Esophagus (tissue), 2 donors: ENCODE data around the gene TMEM80. TPM values are rescaled to one million over a fixed set of nuclear protein-coding genes. Genes with fewer than 3 reads are reported as not detected.
A peak's percentile ranks its signal among the peaks of the same experiment; 100 is the strongest.
"Not testable (repeated sequence)": the region's sequence is repeated elsewhere in the genome, so short reads cannot be mapped to it uniquely, and the experiment has no call there.

Experiments used
- H3K27ac ChIP-seq, 2 donors: one replicate each; pipeline ENCODE4 v1.5.1; 2013; ENCODE audit warnings: low read depth in 2 of 2, mild to moderate bottlenecking in 2 of 2, inconsistent platforms in 1 of 2, low read length in 1 of 2, moderate library complexity in 1 of 2
- H3K27me3 ChIP-seq, 2 donors: one replicate each; pipeline ENCODE4 v1.6.1; 2013; ENCODE audit warnings: low read length in 2 of 2, control low read depth in 1 of 2, mild to moderate bottlenecking in 1 of 2; ENCODE audit not compliant: insufficient read depth in 2 of 2, control insufficient read depth in 1 of 2
- H3K36me3 ChIP-seq, 2 donors: one replicate each; pipeline ENCODE4 v1.6.1; 2013; ENCODE audit warnings: low read length in 1 of 2; ENCODE audit not compliant: control insufficient read depth in 2 of 2, insufficient read depth in 2 of 2
- H3K4me1 ChIP-seq, 2 donors: one replicate each; pipeline ENCODE4 v1.6.1; 2013; ENCODE audit warnings: low read length in 1 of 2; ENCODE audit not compliant: control insufficient read depth in 2 of 2, insufficient read depth in 2 of 2
- H3K4me3 ChIP-seq, 2 donors: one replicate each; pipeline ENCODE4 v1.5.1; 2013; ENCODE audit warnings: low read length in 2 of 2, mild to moderate bottlenecking in 2 of 2, low read depth in 1 of 2, moderate library complexity in 1 of 2
- H3K9me3 ChIP-seq, 2 donors: one replicate each; pipeline ENCODE4 v1.6.1; 2013; ENCODE audit warnings: mild to moderate bottlenecking in 2 of 2, low read depth in 1 of 2, low read length in 1 of 2, moderate library complexity in 1 of 2; ENCODE audit not compliant: control insufficient read depth in 2 of 2, insufficient read depth in 1 of 2
- WGBS, 2 donors: extraction: QIAGEN DNeasy Blood & Tissue Kit; methylation state at CpG; one replicate each; pipeline ENCODE4 v1.1.7; 2013; 5-methylcytosine and 5-hydroxymethylcytosine counted together
- polyA plus RNA-seq, 2 donors: library from polyadenylated mRNA; stranded (reverse); fragments of 200-250 nt; gene quantifications; one replicate each; pipeline ENCODE4 v1.2.3, GENCODE V29; 2013
- donor health status: healthy with polysubstance abuse.
- donor health status: Bipolar disorder and iron deficiency.

Gene TMEM80
- polyA plus RNA-seq, 2 donors = 25.0 to 53.9 TPM

DNA sequence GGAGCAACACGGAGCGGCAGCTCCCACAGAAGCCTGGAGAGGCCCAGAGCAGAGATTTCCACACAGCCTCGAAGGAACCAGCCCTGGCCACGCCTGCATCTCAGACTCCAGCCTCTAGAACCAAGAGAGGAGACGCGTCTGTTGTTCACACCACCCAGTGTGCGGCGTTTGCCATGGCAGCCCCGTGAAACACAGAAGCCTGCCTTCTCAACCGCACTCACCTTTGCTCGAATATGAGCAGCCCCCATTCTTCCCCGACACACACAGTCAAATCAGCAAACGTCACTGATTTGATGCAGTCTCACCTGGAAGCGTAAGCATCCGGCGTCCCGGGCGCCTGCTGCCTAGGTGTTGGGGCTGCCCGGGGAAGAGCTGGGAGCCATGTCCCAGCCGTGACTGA, 37.5 kb downstream of the TMEM80 start:
- Histone ChIP-seq H3K9me3 (no peaks in the 10 kb centered on the region), H3K4me3 (no peak overlapping the region), H3K27ac (no peak overlapping the region), H3K36me3 (no peaks in the 10 kb centered on the region), H3K27me3 (no peaks in the 10 kb centered on the region), H3K4me1 (peaks cover 3 to 7% of the 10 kb centered on the region in 2 donors)
- WGBS, 2 donors = 80 to 83% methylated on average over 20 of the region's 20 CpGs

GRCh38 chr11:734541-734940, 38.9 kb downstream of the TMEM80 start:
- not testable (repeated sequence) for H3K36me3 ChIP-seq, H3K9me3 ChIP-seq, H3K27ac ChIP-seq, H3K27me3 ChIP-seq, H3K4me1 ChIP-seq, H3K4me3 ChIP-seq
- 94 to 95% methylated on average over 26 of the region's 26 CpGs for WGBS, 2 donors

DNA sequence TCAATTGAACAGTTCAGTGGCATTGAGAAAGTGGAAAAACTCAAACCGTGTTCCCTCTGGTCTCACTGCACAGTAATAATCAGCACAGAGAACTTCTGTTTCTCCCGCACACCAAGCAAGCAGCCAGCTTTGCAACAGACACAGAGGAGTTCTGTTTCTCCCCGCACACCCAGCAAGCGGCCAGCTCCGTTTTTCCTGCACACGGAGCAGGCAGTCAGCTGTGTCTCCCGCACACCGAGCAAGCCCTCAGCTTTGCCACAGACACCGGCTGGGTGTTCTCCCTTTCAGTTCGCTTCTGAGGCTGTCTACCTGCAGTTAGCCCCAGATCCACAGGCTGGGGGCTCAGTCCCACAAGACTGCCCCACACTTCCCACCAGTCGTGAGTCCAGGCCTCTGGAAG, 41.8 kb downstream of the TMEM80 start:
- 38 to 44% methylated on average over 11 of the region's 11 CpGs for WGBS, 2 donors
- H3K27ac ChIP-seq = peak overlapping the region; percentile 80 to 81
- peak overlapping the region in 1 of 2 donors; percentile 1 for H3K4me3 ChIP-seq
- no peaks in the 10 kb centered on the region for H3K36me3 ChIP-seq
- peaks cover 3% of the 10 kb centered on the region in 2 donors for H3K4me1 ChIP-seq
- no peaks in the 10 kb centered on the region for H3K9me3 ChIP-seq
- no peaks in the 10 kb centered on the region for H3K27me3 ChIP-seq

- peak overlapping the region; percentile 80 to 81 for H3K27ac ChIP-seq
- not testable (repeated sequence) for H3K4me3 ChIP-seq, H3K36me3 ChIP-seq, H3K27me3 ChIP-seq, H3K9me3 ChIP-seq, H3K4me1 ChIP-seq
- 23 to 42% methylated on average over 10 of the region's 10 CpGs for WGBS, 2 donors
Observed at GRCh38 chr11:737899-738298, 42.3 kb downstream of the TMEM80 start.

GRCh38 chr11:742156-742546, 46.5 kb downstream of the TMEM80 start:
- 84 to 89% methylated on average over 3 of the region's 3 CpGs for WGBS, 2 donors
- Histone ChIP-seq H3K27me3 (no peaks in the 10 kb centered on the region), H3K4me3 (no peak overlapping the region), H3K27ac (peak overlapping the region in 1 of 2 donors; percentile 11), H3K36me3 (no peaks in the 10 kb centered on the region), H3K4me1 (peaks cover 3 to 6% of the 10 kb centered on the region in 2 donors), H3K9me3 (no peaks in the 10 kb centered on the region)

DNA sequence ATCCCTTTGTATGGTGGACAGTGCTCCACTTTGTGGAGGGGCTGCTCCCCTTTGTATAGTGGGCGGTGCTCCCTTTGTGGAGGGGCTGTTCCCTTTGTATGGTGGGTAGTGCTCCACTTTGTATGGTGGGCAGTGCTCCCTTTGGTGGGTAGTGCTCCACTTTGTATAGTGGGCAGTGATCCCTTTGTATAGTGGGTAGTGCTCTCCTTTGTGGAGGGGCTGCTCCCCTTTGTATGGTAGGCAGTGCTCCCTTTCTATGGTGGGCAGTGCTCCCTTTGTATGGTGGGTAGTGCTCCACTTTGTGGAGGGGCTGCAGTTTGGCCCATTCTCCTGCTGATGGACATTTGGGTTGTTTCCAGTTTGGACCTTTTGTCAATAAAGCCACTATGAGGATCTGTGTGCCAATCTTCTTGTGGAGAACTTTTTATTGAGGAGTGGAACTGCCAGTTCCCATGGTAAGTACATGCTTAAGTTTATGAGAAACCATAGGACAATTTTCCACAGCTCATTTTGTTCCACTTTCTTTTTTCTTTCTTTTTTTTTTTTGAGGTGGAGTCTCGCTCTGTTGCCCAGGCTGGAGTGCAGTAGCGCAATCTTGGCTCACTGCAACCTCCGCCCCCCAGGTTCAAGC, 47.1 kb downstream of the TMEM80 start:
- H3K27me3 ChIP-seq = no peaks in the 10 kb centered on the region
- 94 to 99% methylated on average over 4 of the region's 4 CpGs for WGBS, 2 donors
- peaks cover 0 to 3% of the 10 kb centered on the region in 2 donors for H3K4me1 ChIP-seq
- H3K9me3 ChIP-seq = no peaks in the 10 kb centered on the region
- no peaks in the 10 kb centered on the region for H3K36me3 ChIP-seq
- no peak overlapping the region for H3K4me3 ChIP-seq
- H3K27ac ChIP-seq = peak overlapping the region; percentile 7 to 11

GRCh38 chr11:745428-745827, 49.8 kb downstream of the TMEM80 start:
- Histone ChIP-seq H3K36me3 (no peaks in the 10 kb centered on the region), H3K4me1 (peaks cover 0 to 7% of the 10 kb centered on the region in 2 donors), H3K27ac (no peak overlapping the region), H3K4me3 (no peak overlapping the region), H3K9me3 (no peaks in the 10 kb centered on the region), H3K27me3 (no peaks in the 10 kb centered on the region)
- WGBS, 2 donors = 17 to 23% methylated on average over 1 of the region's 1 CpG

GRCh38 chr11:746289-747157, 50.9 kb downstream of the TMEM80 start:
- H3K4me1 ChIP-seq = peaks cover 0 to 7% of the 10 kb centered on the region in 2 donors
- H3K36me3 ChIP-seq = no peaks in the 10 kb centered on the region
- no peaks in the 10 kb centered on the region for H3K27me3 ChIP-seq
- H3K9me3 ChIP-seq = no peaks in the 10 kb centered on the region
- H3K4me3 ChIP-seq = peak overlapping the region; percentile 80 to 98
- WGBS, 2 donors = 23 to 25% methylated on average over 44 to 46 of the region's 46 CpGs
- H3K27ac ChIP-seq = peak overlapping the region; percentile 94

GRCh38 chr11:747158-748006, 51.8 kb downstream of the TMEM80 start, which contains the start of gene TALDO1:
Gene TALDO1 (plus strand): TSS chr11:747464. CDS start chr11:747482, 18 bp downstream.
- peak within 1 kb of the TSS; percentile 94 for H3K27ac ChIP-seq
- H3K36me3 ChIP-seq = peaks cover 0 to 2% of the 10 kb centered on the region in 2 donors
- peak within 1 kb of the TSS; percentile 80 to 98 for H3K4me3 ChIP-seq
- H3K27me3 ChIP-seq = no peaks in the 10 kb centered on the region
- H3K9me3 ChIP-seq = no peaks in the 10 kb centered on the region
- peaks cover 0 to 7% of the 10 kb centered on the region in 2 donors for H3K4me1 ChIP-seq
- WGBS, 2 donors = 0% methylated on average over 84 to 112 of the region's 112 CpGs
